C1 segment of cervical spinal cord (tissue), 14 donors: ENCODE data around the gene TCF4.

Source experiments
- DNase-seq, 14 donors: peaks; one replicate each; lab custom pipeline; 2025; lab: John Stamatoyannopoulos, UW

Gene TCF4

DNA sequence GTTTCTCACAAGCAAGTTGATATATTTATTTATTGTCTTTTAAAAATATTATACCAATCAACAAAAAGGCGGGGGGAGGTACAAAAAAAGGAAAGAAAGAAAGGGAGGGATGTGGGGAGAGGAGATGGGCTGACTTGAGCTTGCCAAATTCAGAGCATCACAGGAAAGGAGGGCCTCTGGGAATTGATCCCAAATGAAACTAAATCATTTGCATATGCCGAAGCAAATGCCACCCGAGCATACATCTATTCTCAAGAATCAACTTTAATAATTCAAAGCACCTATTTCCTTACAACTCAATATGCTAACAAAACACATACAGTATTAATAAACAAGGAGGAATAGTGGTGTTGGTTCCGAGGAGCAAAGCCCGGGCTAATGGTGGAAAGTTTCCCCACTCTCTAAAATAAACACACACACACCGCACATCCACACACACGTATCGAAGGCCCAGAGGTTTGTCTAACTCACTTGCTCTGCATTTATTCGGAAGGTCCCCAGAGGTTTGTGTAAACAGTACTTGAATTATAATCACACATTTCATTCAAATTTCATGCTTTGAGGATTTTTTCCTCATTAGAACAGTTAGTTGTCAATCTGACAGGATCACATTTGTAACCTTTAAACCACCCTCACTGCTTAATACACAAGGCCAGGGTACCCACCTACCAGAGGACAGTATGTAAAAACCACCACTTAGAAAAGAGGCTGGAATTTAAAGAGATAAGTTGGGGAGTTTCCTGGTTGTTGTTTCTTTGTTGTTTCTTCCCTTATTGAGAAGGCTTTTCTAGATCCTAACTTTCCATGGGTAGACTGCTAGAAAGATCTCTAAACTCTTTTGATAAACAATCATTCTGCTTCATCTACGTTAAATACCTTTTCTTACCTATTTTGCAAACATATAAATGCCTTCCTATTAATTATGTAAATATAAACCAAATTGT, 264.7 kb downstream of the TCF4 start:
- DNase-seq, result peak in 1 of 14 donors; percentile 54

DNA sequence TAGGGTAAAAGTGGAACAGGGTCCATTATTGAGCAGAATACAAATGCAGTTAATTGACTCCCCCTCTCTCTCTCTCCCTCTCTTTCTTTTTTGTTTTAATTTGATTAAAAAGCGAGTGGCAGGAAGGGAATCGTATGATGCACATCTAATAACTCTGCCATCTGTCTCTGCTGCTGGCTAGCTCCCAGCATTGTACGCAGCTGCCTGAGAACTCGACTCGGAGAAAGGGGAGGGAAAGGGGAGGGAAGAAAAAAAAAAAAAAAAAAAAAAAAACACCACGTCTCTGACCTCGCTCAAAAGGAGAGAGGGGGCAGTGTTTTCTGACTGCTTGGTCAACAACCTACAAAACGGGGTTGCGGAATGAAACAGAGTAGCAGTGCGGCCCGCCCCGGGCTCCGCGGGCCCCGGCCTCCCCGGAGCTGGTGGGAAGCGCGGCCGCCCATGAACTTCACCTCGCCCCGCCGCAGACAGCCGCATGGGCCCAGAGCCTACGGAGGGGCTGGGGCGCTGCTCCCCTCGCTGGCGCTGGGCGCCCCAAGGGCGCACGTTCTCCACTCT, 265.7 kb downstream of the TCF4 start:
- peak in 12 of 14 donors; percentile 36 to 86 (median 75) for DNase-seq

DNA sequence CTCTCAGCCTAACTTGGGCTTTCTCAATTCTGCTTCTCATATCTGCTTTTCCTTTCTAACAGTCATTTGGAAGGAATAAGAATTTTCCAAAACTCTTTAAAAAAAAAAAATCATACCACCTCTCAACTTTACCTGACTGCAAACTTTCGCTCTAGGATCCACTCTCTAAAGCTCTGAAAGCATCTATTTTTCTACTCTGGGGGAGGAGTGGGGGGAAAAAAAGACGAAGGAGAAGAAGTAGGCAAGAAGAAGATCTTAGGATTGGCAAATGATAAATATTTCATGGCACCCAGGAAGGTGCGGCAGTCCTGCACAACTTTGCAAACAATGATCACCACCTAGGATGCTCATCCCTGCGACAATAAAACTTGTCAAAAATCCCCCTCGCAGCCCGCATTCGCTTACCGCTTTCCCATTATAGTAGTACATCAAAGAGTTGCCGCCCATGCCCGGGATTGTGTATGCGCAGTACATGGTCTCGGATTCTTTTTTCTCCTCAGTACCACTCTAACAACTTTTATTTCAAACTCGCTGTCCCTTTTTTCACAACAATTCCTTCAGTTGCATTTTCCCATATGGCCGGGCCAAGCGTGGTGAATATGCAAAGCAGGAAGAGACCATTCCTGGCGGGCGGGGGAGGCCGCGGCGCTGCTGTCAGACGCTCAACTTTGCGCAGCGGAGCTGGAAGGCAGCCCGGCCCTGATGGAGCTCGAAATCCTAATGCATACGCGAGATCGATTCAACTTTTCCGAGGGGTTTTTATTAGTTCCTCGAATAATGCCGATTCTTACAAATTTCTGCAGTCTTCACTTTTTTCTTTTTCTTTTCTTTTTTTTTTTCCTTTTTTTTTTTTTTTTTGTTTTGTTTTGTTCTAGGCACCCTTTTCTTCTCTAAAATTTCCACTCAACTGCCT, 266.5 kb downstream of the TCF4 start:
- peak; percentile 25 to 88 (median 82) for DNase-seq

DNA sequence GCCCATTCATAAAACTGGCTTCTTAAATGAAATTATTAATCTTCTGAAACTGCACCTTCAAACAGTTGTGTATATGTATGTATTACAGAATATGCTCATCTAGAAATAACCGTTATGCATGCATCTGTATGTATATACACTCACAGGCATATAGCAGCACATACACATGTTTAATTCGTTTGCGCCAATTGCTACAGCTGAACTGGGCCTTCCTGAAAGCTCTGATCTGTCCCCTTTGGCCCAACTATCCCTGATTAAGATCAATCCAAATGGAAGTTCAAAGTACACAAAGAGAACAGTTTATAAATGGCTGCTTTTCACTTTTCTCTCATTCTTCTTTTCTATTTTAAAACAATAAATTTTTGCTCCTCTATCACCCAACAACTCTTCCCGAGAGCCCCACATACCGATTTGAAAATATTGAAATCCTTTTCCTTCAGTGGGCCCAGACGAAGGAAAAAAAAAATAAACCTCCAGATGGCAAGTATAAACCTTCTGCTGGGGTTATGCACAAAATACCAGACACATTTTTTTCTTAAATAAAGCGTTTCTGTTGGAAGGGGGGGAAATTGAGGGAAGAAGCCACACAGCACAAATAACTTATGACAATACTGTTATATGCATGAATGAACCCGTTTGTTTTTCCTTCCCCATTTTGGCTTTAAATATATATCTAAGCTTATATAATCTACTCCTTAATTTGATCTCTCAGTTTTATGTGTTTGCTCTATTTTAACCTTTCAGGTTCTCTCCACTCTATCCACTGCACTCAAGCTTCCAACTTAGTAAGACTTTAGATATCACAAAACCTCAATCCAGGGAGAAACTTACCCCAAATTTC, 267.3 kb downstream of the TCF4 start:
- peak in 1 of 14 donors; percentile 69 for DNase-seq

DNA sequence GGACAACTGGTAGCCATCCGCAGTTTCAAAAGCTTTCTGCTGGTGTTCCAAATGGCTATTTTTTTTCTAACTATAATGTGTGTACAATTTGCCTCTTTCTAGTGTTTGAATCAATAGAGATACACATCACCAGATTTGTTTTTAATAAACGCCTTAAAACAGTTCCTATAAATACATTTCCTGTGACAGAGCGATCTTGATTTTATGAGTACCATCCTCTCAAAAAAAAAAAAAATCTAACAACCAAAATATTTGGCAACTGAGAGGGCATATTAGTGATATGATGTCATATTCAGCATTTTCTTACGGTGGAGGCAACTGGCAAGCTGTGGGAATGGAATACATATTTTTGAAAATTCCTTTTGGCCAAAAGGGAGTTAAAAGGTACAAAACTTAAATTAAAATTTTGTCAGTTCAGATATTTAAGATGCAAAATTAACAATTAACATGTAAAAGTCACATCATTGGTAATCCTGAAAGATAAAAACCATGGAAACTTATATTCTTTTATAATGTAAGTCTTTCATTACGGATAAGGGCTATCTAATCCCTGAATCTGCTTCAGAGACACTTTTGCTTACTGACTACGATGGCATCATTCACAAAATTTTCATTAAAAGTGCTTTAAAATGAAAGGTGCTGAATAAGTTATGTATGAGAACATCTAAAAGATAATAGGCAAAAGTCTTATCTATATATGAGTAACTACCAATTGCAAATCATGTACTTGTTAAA, 268.4 kb downstream of the TCF4 start:
- no peak for DNase-seq

DNA sequence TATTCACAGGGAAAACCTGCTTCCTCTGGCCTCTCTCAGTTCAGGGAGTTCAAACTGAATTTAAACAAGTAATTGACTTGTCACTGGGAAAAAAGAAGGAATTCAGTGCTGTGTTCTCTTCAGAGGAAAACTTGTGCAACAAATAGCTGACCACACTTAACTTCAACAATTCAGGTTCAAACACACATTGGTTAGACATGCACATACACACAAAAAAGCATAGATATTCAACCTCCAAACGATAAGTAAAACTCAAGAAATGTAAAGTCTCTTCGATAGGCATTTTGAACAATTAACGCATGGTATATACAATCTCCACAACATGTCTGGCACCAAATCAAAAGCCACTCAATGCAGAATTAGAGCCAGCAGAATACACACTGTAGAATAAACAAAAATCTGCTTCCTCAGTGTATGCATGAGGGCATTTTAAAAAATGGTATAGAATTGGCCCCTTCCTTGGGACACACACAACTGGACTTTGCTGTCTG, 269.0 kb downstream of the TCF4 start:
- DNase-seq, result peak in 2 of 14 donors; percentile 22 to 56

DNA sequence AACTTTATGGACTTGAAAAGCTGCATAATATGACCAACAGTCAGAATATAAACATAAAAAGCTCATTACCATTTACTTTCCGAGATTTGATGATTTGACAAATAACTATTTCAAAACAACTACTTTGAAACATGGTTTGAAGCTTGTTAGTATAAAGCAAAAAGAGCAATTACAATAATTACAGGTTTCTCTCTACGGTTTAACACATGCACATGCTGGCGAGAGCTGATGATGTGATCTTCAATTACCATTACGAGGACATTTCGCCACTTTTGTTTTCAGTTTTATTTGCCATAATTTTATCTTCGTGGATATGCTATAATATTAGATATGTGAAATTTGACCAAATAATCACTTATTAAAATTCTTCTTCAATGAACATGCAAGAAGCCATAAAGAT, 270.1 kb downstream of the TCF4 start:
- no peak for DNase-seq

DNA sequence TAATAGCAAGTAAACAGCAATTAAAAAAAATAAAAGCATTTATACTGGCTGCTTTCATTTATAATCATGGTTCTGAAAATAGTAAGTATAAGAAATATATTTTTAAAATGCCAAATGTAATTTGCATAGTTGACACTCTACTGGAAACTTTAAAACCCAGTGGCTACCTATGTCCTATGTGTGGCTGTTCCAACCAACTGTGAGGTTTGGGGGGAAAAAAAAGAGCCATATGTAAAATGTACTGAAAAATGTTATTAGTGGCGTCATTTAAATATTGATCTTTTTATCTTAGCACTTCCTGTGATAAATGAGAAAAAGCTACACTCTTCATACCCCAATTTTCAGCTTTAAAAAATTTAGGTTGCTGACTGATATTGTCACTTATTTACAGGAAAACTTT, 270.7 kb downstream of the TCF4 start:
- no peak for DNase-seq

DNA sequence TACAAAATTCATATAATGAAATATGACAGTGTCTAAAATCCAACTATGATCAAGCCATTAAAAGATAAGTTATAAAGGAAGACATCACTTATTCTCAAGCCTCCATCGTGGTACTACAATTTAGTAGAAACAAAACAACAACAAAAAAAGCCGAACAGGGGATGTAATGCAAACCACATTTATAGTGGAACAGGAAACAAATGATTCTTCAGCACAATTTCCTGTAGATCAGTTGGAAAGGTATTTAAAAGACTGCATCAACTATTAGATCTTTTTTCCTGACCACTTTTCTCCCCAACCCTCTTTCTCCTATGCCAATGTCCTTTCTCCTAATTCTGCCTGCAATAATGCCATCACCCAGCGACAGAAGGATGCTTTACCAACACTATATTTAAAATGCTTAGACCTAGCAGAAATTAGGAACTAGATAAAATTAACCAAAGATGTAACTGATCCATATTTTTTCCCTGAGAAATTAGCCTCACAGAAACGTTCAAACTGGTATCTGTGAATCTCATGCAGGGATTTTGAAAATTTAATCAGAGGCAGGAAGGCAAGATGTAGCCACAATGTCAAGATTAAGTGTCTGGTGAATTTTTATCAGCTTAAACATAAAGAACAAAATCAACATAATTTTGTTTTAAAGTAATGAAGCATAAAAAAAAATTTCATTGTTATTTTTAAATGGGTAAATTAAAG, 271.4 kb downstream of the TCF4 start:
- DNase-seq, result no peak

DNA sequence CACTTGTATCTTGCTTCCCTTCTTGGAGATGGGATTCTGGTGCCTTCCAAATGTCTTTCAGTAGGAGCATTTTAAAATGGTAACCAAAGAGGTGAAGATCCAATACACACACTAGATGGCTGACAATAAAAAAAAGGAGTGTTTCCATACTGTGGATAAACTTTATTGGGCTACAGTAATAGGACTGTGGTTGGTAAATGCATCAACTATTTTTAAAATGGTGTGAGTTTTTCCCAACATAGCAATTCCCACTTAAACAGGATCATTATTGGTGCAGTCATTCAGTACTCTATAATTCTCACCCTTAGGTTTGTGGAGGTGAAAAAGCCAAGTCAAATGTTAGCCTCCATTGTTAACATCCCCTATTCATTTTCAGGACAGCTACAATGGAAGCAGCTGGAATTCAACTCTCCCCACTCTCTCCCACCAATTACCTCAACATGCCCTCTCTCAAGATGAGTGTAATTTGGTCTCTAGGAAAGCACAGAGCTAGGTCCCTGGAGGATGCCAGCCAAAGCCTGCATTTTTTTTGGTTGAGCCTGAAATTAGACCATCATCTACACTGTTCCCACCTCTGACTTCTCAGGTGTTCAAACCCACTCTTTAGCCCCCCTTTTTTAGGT, 273.3 kb downstream of the TCF4 start:
- no peak for DNase-seq

DNA sequence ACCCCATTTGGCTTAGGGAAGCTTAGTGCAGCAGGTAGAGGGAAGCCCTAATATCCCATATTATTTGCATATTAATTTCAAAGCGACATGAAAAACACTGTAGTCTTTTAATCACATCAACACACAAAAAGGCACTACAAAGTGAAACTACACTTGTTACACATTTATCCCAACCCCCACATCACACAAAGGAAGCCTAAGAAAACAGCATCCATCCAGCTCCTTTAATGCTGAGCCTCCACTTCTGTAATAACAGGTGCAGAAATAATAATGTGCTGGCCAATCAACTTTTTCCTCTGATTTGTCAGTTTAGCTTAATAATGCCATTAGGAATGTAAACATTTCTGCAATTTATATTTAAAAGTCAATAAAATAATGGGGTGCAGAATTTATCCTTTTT, 274.0 kb downstream of the TCF4 start:
- no peak for DNase-seq

DNA sequence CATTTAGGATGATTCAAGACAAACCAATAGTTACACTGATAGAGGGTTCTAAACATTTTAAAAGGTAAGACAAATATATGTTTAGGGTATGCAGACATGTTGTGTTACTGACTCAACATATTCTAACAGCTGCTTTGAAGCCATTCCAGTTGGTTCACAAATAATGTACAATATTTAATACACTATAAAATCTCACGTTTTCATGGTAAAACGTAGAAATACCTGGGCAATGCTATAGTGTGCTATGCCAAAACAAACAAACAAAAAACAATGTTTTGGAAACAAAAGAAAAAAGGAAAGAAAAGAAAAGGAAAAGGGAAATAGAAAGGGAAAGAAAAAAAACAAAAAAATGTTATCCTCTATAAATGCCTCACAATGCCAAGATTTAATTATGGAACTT, 277.1 kb downstream of the TCF4 start:
- no peak for DNase-seq

DNA sequence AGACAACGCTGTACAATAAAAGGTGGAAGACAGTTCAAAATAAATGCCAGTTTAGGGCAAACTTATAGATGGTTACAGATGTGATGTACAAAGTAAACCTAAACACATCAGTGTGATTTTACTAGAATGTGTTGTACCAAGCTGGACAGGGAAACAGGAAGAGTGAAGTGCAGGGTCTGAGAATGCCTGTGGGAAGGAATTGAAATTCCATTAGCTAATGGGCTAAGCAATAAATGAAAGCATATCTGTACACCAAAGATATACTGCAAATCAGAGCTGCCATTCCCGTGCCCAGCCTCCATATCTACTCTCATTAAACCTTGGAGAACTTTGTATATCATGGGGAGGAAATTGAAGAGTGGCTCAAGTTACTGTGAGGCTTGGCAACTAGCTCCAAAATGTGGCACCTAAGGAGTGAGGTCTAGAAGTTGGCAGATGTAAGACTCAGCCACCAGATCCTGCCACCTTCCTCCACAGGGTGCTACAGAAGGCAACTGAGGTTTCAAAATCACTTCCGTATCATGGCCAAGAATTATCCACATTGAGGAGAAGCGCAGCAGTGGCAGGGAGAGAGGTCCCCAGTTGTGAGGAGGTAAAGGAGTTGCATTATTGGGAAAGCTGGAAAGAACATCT, 277.8 kb downstream of the TCF4 start:
- DNase-seq, result no peak

DNA sequence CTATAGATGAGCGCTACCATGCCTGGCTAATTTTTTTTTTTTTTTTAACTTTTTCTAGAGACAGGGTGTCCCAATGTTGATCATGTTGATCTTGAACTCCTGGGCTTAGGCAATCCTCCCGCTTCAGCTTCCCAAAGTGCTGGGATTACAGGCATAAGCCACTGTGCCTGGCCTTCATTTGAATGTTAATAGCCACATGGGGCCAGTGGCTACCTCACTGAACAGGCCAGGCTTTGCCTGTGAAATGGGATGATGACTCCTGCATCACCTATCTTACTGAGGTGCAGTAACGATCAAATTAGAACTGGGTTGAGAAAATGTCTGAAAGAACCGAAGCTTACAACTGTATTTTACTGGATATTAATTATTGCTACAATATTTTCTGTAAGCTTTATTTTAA, 278.7 kb downstream of the TCF4 start:
- no peak for DNase-seq

DNA sequence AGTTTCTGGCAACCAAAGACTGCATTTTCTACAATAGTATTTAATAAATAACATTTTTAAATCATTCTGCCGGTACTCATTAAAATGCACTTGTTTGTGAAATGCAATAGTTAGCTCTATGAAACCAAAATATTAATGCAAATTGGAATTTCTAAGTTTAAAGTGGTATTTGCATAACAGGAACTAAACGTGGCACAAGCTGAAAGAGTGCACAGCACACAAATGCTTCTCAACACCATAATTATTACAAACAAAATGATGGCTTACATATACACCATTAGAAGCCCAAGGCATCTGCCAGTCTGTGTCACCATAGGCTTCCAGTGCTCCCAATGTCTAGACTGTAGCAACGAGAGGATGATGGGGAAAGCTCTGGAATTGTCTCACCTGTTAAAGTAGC, 280.5 kb downstream of the TCF4 start:
- DNase-seq, result no peak

DNA sequence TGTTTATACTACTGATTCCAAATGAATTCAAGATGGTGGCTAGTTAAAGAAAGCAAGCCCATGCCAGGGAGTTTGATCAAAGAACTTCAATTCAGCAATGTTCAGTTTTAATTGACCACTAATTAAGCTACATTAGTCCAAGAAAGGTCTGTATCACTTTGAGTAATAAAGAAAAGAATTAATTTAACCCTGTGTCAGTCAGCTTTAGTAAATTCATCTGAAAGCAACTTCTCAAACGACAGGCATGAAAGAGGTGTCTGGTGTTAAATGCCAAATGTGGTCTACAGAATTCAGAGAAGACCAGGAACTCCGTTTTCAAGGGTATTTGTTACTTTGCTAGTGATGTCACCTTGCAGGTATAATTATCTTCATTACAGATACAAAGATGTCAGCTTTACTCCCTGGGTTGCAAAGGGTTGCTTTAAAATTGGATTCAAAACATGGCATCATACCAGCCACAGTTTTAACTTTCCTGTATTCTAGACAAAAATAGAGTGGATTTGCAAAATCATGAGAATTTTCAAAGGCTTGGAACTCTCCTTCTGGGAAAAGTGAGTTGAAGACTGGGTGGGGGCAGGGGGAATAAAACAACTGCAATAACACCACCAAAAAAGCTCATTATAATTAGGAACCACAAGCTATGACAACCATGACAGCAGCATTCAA, 281.5 kb downstream of the TCF4 start:
- no peak for DNase-seq

DNA sequence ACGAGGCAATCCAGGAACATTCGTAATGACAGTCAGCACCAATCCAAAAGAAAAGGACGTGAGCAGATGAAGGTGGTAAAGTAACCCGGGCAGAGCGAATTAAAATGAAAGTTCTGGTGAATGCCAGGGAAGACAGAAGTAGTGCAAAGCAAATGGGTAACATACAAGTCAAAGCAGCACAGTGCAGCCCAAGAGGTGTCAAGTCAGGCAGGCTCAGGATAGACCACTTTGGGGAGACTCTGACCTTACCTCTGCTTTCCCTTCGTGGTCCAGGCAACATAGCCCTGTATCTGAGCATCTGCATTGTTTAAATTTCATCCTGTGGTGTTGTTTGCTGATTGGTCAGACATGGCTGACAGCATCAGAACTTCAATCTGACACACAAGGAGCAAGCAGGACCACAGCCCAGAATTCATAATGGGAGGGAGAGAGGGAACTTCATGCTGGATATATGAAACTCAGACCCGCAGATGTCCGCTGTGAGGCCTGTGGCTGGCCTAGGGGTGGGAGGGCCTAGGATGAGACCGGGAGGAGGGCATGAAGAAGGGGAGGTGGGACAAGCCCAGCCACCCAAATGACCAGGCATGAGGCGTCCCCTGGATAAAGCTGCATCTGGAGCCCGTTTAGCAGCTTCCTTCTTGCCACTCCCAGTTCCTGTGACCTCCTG, 285.7 kb downstream of the TCF4 start:
- peak in 3 of 14 donors; percentile 28 to 31 (median 31) for DNase-seq

DNA sequence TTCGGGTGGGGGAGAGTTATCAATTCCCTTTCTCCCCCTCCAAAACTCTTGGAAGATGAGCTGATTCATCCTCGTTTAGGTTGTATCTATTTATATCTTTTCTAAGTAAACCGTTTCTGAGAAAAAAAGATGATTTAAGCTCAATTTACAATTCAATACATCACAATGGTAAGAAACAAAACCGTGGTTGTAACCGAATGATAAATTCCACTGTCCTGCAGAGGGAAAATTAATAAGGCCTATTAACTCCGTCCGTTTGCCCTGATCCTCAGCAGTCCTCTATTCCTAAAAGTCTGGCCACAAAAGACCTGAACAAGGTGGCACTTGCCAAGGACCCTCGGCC, 286.2 kb downstream of the TCF4 start:
- DNase-seq, result no peak
